Gastrocnemius medialis (tissue), 4 donors: Measurements from ENCODE around the gene MYRIP.

Experiments
- POLR2A ChIP-seq, 2 donors: fragments of 450-650 bp; IDR thresholded peaks; one replicate each; pipeline ENCODE4 v1.6.1; 2017; ENCODE audit warnings: antibody characterized with exemption in 2 of 2, mild to moderate bottlenecking in 2 of 2, moderate library complexity in 2 of 2
- TF ChIP-seq, protein P1 (sequence below), 5 experiments: fragments of 450-650 bp in 3 of 5; fragments of 200-600 bp in 2 of 5; sonication (generic) in 2 of 5; IDR thresholded peaks in 4 of 5; conservative IDR thresholded peaks in 1 of 5; 1 replicate in 4 of 5; 2 replicates in 1 of 5; pipeline ENCODE4 v1.5.1; 2016 to 2019; ENCODE audit warnings: antibody characterized with exemption in 5 of 5, mild to moderate bottlenecking in 3 of 5, moderate library complexity in 3 of 5

DNA sequence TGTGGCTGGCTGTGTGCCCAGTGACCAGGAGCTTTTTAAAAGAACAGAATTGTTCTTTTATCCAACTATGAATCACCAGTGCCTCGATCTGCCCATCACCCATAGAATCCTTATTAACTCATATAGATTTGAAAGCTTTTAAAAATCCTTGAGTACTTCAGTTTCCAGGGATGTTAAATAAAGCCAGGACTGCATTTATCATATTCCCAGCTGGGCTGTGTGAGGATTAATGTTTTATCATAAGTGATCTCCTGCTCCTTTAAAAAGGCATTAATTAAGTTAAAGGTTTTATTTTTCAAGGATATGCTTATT, 234.0 kb downstream of the MYRIP start:
- TF ChIP-seq, protein P1, sequence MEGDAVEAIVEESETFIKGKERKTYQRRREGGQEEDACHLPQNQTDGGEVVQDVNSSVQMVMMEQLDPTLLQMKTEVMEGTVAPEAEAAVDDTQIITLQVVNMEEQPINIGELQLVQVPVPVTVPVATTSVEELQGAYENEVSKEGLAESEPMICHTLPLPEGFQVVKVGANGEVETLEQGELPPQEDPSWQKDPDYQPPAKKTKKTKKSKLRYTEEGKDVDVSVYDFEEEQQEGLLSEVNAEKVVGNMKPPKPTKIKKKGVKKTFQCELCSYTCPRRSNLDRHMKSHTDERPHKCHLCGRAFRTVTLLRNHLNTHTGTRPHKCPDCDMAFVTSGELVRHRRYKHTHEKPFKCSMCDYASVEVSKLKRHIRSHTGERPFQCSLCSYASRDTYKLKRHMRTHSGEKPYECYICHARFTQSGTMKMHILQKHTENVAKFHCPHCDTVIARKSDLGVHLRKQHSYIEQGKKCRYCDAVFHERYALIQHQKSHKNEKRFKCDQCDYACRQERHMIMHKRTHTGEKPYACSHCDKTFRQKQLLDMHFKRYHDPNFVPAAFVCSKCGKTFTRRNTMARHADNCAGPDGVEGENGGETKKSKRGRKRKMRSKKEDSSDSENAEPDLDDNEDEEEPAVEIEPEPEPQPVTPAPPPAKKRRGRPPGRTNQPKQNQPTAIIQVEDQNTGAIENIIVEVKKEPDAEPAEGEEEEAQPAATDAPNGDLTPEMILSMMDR (IDR thresholded peaks at IDR 0.05 in 4 of 5, conservative IDR thresholded peaks at IDR 0.05 in 1 of 5), result no peak
- TF ChIP-seq POLR2A (IDR thresholded peaks at IDR 0.05), result no peak
